ENCODE data around the gene MUSTN1.

Gene MUSTN1

GRCh38 chr3:52784931-52785590 lies 49.8 kb downstream of the MUSTN1 start:
- no peak overlapping the region for H3K4me3 ChIP-seq (ENCODE audit: low read length)
- no peaks in the 10 kb centered on the region for H3K36me3 ChIP-seq (ENCODE audit: insufficient read depth, low read length)
- no peak overlapping the region for H3K27ac ChIP-seq (ENCODE audit: low read depth, low read length)
- H3K27me3 ChIP-seq (ENCODE audit: insufficient read depth, low read length), result peaks cover 3% of the 10 kb centered on the region; the same call in 1 of the 2 replicates
- H3K4me1 ChIP-seq (ENCODE audit: insufficient read depth, low read length), result 0 out of 2 replicates have a peak, but pooled peaks cover 6% of the 10 kb centered on the region
- WGBS, result 88% methylated on average over 5 of the region's 5 CpGs
- H3K9ac ChIP-seq (ENCODE audit: low read depth, low read length), result no peak overlapping the region
- no peaks in the 10 kb centered on the region for H3K9me3 ChIP-seq (ENCODE audit: insufficient read depth, low read depth, low read length)

- no peak overlapping the region for H3K27ac ChIP-seq (ENCODE audit: low read depth, low read length)
- no peaks in the 10 kb centered on the region for H3K36me3 ChIP-seq (ENCODE audit: insufficient read depth, low read length)
- H3K4me1 ChIP-seq (ENCODE audit: insufficient read depth, low read length), result 0 out of 2 replicates have a peak, but pooled peaks cover 6% of the 10 kb centered on the region
- H3K9me3 ChIP-seq (ENCODE audit: insufficient read depth, low read depth, low read length), result no peaks in the 10 kb centered on the region
- no peak overlapping the region for H3K9ac ChIP-seq (ENCODE audit: low read depth, low read length)
- H3K4me3 ChIP-seq (ENCODE audit: low read length), result no peak overlapping the region
- H3K27me3 ChIP-seq (ENCODE audit: insufficient read depth, low read length), result peaks cover 3% of the 10 kb centered on the region; the same call in 1 of the 2 replicates
- 91% methylated on average over 18 of the region's 18 CpGs for WGBS
Measured at GRCh38 chr3:52784021-52784621, 50.7 kb downstream of the MUSTN1 start.

GRCh38 chr3:52783211-52783555 lies 51.6 kb downstream of the MUSTN1 start:
- H3K27ac ChIP-seq (ENCODE audit: low read depth, low read length), result no peak overlapping the region
- H3K4me3 ChIP-seq (ENCODE audit: low read length), result no peak overlapping the region
- no peaks in the 10 kb centered on the region for H3K36me3 ChIP-seq (ENCODE audit: insufficient read depth, low read length)
- H3K9ac ChIP-seq (ENCODE audit: low read depth, low read length), result no peak overlapping the region
- WGBS, result 98% methylated on average over 3 of the region's 3 CpGs
- H3K4me1 ChIP-seq (ENCODE audit: insufficient read depth, low read length), result 0 out of 2 replicates have a peak, but pooled peaks cover 6% of the 10 kb centered on the region
- H3K9me3 ChIP-seq (ENCODE audit: insufficient read depth, low read depth, low read length), result no peaks in the 10 kb centered on the region
- H3K27me3 ChIP-seq (ENCODE audit: insufficient read depth, low read length), result peaks cover 3% of the 10 kb centered on the region; the same call in 1 of the 2 replicates

Data from HUES64 (cell line).